T-helper 2 cell treated with Interferon-gamma antibody and Interleukin-4, amounts not matched to agents 100 ng/mL and 5 ng/mL, for 36 hours (primary cell): ENCODE results near the gene ARL5A. TPM values are rescaled to one million over a fixed set of nuclear protein-coding genes. Genes with fewer than 3 reads are reported as not detected.

Experiments
- intact Hi-C: fragments of 100-400 bp; cut with micrococcal nuclease; formaldehyde crosslinking; loops from one replicate; pipeline ENCODE4 v1.15.1; 2023
- total RNA-seq: library from RNA; stranded (reverse); gene quantifications from 2 replicates; pipeline ENCODE4 v1.2.3, GENCODE V29; 2022

Gene ARL5A
- total RNA-seq, 1 donor from 2014 or later, result 53.5 TPM

- intact Hi-C loops, result no loop called here
Measured at GRCh38 chr2:151769606-151770005, 58.6 kb downstream of the ARL5A start.

GRCh38 chr2:151767536-151767935, 60.7 kb downstream of the ARL5A start:
- intact Hi-C loops, result no loop called here

- intact Hi-C loops, result no loop called here
Measured at GRCh38 chr2:151766437-151767153, 61.6 kb downstream of the ARL5A start.

GRCh38 chr2:151765760-151766410, 62.3 kb downstream of the ARL5A start:
- intact Hi-C loops, result no loop called here

- intact Hi-C loops, result no loop called here
Measured at GRCh38 chr2:151762694-151763093, 65.5 kb downstream of the ARL5A start.

GRCh38 chr2:151761687-151762086, 66.5 kb downstream of the ARL5A start:
- intact Hi-C loops, result no loop called here

- intact Hi-C loops, result no loop called here
Measured at GRCh38 chr2:151761193-151761592, 67.0 kb downstream of the ARL5A start.

- intact Hi-C loops, result no loop called here
Measured at GRCh38 chr2:151760139-151760650, 68.0 kb downstream of the ARL5A start.

- intact Hi-C loops, result no loop called here
Measured at GRCh38 chr2:151758744-151759143, 69.5 kb downstream of the ARL5A start.

GRCh38 chr2:151757861-151758260, 70.4 kb downstream of the ARL5A start:
- intact Hi-C loops, result no loop called here

GRCh38 chr2:151756820-151757219, 71.4 kb downstream of the ARL5A start:
- intact Hi-C loops, result no loop called here

GRCh38 chr2:151754253-151754897, 73.8 kb downstream of the ARL5A start:
- intact Hi-C loops, result no loop called here

GRCh38 chr2:151753540-151753939, 74.7 kb downstream of the ARL5A start:
- intact Hi-C loops, result no loop called here

Other genes with a start within 250 kb of the ARL5A start
- 0.61 and 0.64 TPM in 2 replicates for gene NEB, start 93.9 kb downstream of the ARL5A start, total RNA-seq